NCI-H82 (cell line): ENCODE results near the gene TRMT5.

Experiments used
- DNase-seq: peaks from one replicate; lab custom pipeline; 2025; lab: John Stamatoyannopoulos, UW

TRMT5 gene

GRCh38 chr14:60964904-60965303, 16.0 kb downstream of the TRMT5 start:
- no peak for DNase-seq

- no peak for DNase-seq
Observed at GRCh38 chr14:60963761-60964160, 17.1 kb downstream of the TRMT5 start.

GRCh38 chr14:60958146-60958545, 22.7 kb downstream of the TRMT5 start:
- no peak for DNase-seq

GRCh38 chr14:60956632-60957031, 24.2 kb downstream of the TRMT5 start:
- DNase-seq, result no peak

GRCh38 chr14:60956202-60956601, 24.7 kb downstream of the TRMT5 start:
- DNase-seq, result no peak

- no peak for DNase-seq
Observed at GRCh38 chr14:60951776-60952435, 29.0 kb downstream of the TRMT5 start.

GRCh38 chr14:60946773-60947172, 34.1 kb downstream of the TRMT5 start:
- no peak for DNase-seq

- DNase-seq, result no peak
Observed at GRCh38 chr14:60945984-60946383, 34.9 kb downstream of the TRMT5 start.

- peak; percentile 28 for DNase-seq
Observed at GRCh38 chr14:60944204-60944603, 36.7 kb downstream of the TRMT5 start.

GRCh38 chr14:60943637-60944032, 37.2 kb downstream of the TRMT5 start:
- peak; percentile 35 for DNase-seq

GRCh38 chr14:60935319-60935718, 45.6 kb downstream of the TRMT5 start:
- no peak for DNase-seq

GRCh38 chr14:60933920-60934655, 46.8 kb downstream of the TRMT5 start:
- DNase-seq, result no peak

- DNase-seq, result no peak
Observed at GRCh38 chr14:60931218-60931617, 49.7 kb downstream of the TRMT5 start.

GRCh38 chr14:60926002-60926401, 54.9 kb downstream of the TRMT5 start:
- DNase-seq, result no peak

GRCh38 chr14:60925286-60925685, 55.6 kb downstream of the TRMT5 start:
- no peak for DNase-seq

GRCh38 chr14:60922050-60922449, 58.8 kb downstream of the TRMT5 start:
- DNase-seq, result no peak
